Endometrium (tissue), 2 donors: ENCODE data around the gene GABBR2.

ENCODE experiments used
- FAIRE-seq: peaks from 2 replicates; lab custom pipeline; 2012; peaks lifted over from hg19 to GRCh38; lab: Jason Lieb, UNC
- donor health status: control.
- donor health status: control.

Gene GABBR2

DNA sequence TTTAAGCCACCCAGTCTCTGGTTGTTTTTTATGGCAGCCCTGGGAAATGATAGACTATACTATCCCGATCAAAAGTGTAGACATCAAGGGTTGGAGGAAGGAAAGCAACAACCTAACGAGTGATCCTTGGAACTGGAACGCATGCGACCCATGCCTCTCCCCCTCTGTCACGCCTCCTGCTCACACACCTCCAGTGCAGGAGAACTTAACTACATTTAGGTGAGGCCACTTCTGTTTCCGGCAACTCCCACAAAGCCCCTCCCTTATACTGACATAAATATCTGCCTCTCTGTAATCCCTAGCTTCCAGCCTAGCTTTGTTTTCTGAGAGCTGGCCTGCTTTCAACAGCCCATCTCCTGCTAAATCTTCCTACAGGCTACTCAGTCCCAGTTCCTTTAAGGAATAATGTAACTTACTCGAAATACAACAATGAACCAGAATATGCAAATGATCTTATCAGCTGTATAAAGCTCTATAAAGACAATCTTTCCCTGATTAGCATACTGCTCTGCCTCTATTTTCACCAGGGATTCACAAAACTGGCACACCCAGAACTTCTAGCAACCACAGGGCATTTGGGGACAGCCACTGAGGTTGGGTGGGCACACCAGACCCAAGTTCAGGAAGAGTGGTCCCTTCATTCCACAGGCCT lies 73.9 kb downstream of the GABBR2 start:
- FAIRE-seq = no peak

- no peak for FAIRE-seq
Observed at GRCh38 chr9:98632839-98633238, 75.9 kb downstream of the GABBR2 start.

GRCh38 chr9:98627296-98627695 lies 81.4 kb downstream of the GABBR2 start:
- FAIRE-seq = no peak

GRCh38 chr9:98625728-98626127 lies 83.0 kb downstream of the GABBR2 start:
- FAIRE-seq = no peak

DNA sequence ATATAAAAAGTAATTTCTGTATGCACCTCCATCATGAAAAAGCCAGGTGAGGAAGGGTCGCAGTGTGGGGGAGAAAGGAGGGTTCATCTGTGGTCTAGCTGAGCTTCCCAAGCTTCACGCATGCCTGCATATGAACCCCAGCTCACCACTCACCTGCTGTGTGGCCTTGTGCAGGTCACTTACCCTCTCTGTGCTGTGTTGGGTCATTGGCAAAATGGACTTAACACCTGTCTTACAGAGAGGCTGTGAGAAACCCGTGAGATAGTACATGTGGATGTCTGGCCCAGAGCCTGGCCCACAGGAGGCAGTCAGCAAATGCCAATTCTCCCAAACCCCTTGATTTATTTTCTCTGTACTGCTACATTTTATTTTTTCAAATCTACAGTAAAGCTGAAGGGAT lies 88.9 kb downstream of the GABBR2 start:
- no peak for FAIRE-seq

DNA sequence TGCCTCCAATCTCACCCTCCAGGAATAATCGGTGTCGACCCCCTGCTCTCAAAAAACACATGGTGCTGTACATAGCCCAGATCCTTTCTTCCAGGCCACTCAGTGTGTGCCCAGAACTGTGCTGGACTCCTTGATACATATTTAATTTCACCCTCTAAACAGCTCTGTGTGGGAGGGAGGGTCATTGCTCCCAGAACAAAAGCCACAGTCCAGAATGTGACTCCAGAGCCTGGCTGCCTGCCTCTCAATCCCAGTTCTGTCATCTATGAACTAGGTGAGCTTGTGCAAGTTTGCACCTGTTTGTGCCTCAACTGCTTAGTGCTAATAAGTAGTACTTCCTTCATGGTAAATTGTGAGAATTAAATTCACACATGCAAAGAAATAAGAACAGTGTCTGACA lies 93.1 kb downstream of the GABBR2 start:
- FAIRE-seq = no peak

- FAIRE-seq = no peak
Observed at GRCh38 chr9:98614941-98615340, 93.8 kb downstream of the GABBR2 start.

DNA sequence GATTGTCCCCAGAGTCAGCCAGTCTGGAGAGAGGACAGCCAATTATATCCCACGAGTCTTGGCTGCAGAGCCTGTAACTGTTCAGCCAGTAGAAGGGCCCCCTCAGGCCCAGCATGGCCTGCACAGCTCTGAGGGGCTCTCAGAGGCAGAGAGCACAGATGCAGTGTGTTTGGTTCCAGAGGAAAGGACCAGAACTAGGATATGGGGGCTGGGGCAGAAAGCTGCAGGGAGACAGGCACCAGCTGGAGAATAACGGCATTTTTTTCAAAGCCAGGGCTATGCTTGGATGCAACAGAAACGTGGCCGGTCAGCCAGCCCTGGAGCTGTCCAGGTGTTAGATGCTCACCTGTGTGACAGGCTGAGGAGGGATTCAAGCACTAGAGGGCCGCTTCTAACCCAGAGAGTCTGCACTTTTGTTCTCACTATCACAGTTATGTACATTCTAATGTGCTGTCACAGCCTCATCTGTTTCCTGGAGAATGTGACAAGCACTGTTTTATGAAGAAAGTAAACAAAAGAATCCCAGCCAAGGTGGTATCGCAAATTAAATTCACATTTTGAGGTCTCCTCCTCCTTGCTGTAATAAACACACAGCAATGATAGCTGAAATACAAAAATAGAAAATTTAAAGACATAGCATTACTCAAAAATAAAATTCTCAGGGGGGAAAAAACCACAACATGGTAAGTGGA lies 96.5 kb downstream of the GABBR2 start:
- no peak for FAIRE-seq

GRCh38 chr9:98611319-98611718 lies 97.4 kb downstream of the GABBR2 start:
- FAIRE-seq = no peak

GRCh38 chr9:98610711-98611110 lies 98.0 kb downstream of the GABBR2 start:
- FAIRE-seq = no peak

GRCh38 chr9:98610211-98610610 lies 98.5 kb downstream of the GABBR2 start:
- FAIRE-seq = no peak

- FAIRE-seq = no peak
Observed at GRCh38 chr9:98609646-98610045, 99.1 kb downstream of the GABBR2 start.

DNA sequence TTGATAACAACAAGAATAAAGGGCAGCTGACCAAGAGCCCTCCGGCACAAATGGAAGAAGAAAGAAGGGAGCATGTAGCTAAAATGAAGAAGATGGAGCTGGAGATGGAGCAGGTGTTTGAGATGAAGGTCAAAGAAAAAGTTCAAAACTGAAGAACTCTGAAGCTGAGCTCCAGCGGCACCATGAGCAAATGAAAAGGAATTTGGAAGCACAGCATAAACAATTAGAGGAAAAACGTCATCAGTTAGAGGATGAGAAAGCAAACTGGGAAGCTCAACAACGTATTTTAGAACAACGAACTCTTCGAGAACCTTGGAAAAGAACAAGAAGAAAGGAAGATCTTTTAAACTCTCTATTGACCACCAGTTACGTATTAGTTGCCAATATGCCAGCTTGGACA lies 100.9 kb downstream of the GABBR2 start:
- no peak for FAIRE-seq

DNA sequence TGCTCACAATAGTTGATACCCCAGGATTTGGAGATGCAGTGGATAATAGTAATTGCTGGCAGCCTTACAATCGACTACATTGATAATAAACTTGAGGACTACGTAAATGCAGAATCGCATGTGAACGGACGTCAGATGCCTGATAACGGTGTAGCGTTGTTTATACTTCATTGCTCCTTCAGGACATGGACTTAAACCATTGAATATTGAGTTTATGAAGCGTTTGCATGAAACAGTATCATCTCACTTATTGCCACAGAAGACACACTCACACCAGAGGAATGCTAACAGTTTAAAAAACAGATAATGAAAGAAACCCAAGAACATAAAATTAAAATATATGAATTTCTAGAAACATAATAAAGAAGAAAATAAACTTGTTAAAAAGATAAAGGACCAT lies 101.6 kb downstream of the GABBR2 start:
- FAIRE-seq = no peak

- FAIRE-seq = no peak
Observed at GRCh38 chr9:98606730-98607129, 102.0 kb downstream of the GABBR2 start.

DNA sequence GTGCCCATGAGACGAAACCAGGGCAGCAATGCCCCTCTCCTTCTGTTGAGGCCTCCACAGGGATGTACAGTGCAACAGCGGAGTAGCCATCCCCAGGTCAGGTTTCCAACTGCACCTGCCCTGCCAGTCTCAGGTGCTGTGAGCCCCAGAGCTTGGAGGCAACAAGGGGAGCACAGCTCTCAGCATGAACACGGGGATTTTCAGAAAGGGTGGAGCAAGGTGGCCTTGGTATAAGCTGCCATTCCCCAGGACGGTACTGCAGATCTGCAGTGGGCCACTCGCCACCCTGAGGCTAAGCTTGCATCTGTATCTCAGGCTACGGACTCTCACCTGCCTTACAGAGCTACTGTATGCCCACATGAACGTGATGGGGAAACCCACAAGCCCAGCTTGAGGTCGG lies 103.6 kb downstream of the GABBR2 start:
- no peak for FAIRE-seq

- no peak for FAIRE-seq
Observed at GRCh38 chr9:98603821-98604383, 104.8 kb downstream of the GABBR2 start.

GRCh38 chr9:98602839-98603500 lies 105.8 kb downstream of the GABBR2 start:
- FAIRE-seq = no peak

GRCh38 chr9:98600631-98601030 lies 108.1 kb downstream of the GABBR2 start:
- no peak for FAIRE-seq

DNA sequence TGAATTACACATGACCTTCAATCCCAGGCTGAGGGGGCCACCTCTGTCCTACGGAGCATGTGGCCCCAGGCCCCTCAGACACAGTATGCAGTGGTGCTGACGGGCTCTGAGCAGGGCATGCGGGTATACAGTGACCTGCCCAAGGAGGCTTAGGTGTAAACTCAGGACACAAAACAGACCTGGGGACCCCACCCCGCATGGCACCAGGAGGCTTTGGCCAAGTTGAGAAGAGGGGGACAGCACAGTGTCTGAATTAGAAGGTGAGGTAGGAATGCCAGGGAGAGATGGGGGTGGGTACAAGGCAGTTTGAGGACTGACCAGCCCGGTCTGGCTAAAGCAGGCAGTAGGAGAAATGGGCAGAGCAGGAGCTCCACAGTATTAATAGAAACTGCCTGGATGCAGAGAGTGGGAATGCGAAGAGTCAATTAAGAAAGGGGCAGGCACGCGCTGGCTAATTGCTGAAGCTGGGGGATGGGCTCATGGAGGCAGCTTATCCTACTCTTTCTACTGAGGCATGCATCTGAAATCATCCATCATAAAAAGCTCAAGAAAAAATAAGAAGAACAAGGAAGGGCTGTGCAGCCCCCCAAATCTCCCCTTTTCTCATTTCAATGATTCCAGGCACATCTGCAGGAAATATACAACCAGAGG lies 109.0 kb downstream of the GABBR2 start:
- no peak for FAIRE-seq

- FAIRE-seq = no peak
Observed at GRCh38 chr9:98598861-98599260, 109.9 kb downstream of the GABBR2 start.

- FAIRE-seq = no peak
Observed at GRCh38 chr9:98597236-98597771, 111.4 kb downstream of the GABBR2 start.
